K562 (cell line): ENCODE measurements around the gene ZDHHC5. TPM values are rescaled to one million over a fixed set of nuclear protein-coding genes. Genes with fewer than 3 reads are reported as not detected.

Experiments used
- ATAC-seq: fragments of 200-7000 bp; cut with Tn5 transposase; 3 replicates; pipeline ENCODE4 v1.9.1; 2020; ENCODE audit warnings: moderate library complexity
- BruUV-seq: library from RNA; stranded (reverse); fragments of 400-500 nt; replicated peaks from 2 replicates; lab custom pipeline; 2021; lab: Mats Ljungman, UMichigan
- CTCF ChIA-PET: fragments of 300-600 bp; formaldehyde crosslinking; extraction: SDS; loops from one replicate; lab custom pipeline; 2021; ENCODE audit warnings: low intra/inter-chr PET ratio; lab: Yijun Ruan, JAX
- POLR2A ChIA-PET: fragments of 300-600, 350-650 bp; sonication (Branson Sonifier 250); formaldehyde crosslinking; extraction: SDS; loops from one replicate; lab custom pipeline; 2021; ENCODE audit warnings: antibody characterized with exemption, inconsistent platforms; lab: Yijun Ruan, JAX
- DNase-seq, 4 experiments: peaks; one replicate each; pipeline versions ENCODE4 v3.0.0 to v3.0.0-alpha.2; 2011 to 2018; ENCODE audit warnings: low spot score in 3 of 4, mixed read lengths in 3 of 4; ENCODE audit errors: extremely low read depth in 1 of 4
- FAIRE-seq: peaks from 2 replicates; lab custom pipeline; 2011; peaks lifted over from hg19 to GRCh38; lab: Jason Lieb, UNC
- H2AFZ ChIP-seq: 2 replicates; pipeline ENCODE4 v1.6.0; 2011; ENCODE audit warnings: low read depth, low read length, control low read depth, inconsistent platforms
- H3K27ac ChIP-seq: fragments of 200-600 bp; 3 replicates; pipeline ENCODE4 v1.8.0; 2011; ENCODE audit warnings: low read depth, mild to moderate bottlenecking, control low read depth, inconsistent platforms, low read length, moderate library complexity, mixed read lengths; ENCODE audit errors: extremely low read depth
- H3K27me3 ChIP-seq, 2 experiments: fragments of 300-600 bp in 1 of 2; 2 replicates in 1 of 2; 3 replicates in 1 of 2; pipeline versions ENCODE4 v1.6.0 to v1.8.0; 2011; ENCODE audit warnings: inconsistent platforms in 2 of 2, low read length in 2 of 2, mild to moderate bottlenecking in 1 of 2, mixed read lengths in 1 of 2, moderate library complexity in 1 of 2; ENCODE audit not compliant: control insufficient read depth in 2 of 2, insufficient read depth in 2 of 2
- H3K36me3 ChIP-seq: fragments of 300-600 bp; 3 replicates; pipeline ENCODE4 v1.8.0; 2011; ENCODE audit warnings: mild to moderate bottlenecking, low read length, inconsistent platforms; ENCODE audit not compliant: control insufficient read depth, insufficient read depth
- H3K4me1 ChIP-seq, 2 experiments: fragments of 200-600 bp in 1 of 2; replicated peaks in 1 of 2; 2 replicates in 1 of 2; 3 replicates in 1 of 2; pipeline versions ENCODE4 v1.5.1 to v1.8.0; 2011; ENCODE audit warnings: inconsistent platforms in 2 of 2, low read length in 2 of 2, mild to moderate bottlenecking in 1 of 2, mixed read lengths in 1 of 2, moderate library complexity in 1 of 2; ENCODE audit not compliant: control insufficient read depth in 2 of 2, insufficient read depth in 2 of 2
- H3K4me2 ChIP-seq: 2 replicates; pipeline ENCODE4 v1.6.1; 2011; ENCODE audit warnings: low read length, control low read depth, inconsistent platforms, mixed read lengths; ENCODE audit not compliant: insufficient read depth
- H3K4me3 ChIP-seq: fragments of 200-600 bp; sonication (generic), shearing (Covaris generic); 2 replicates; pipeline ENCODE4 v1.5.1; 2016; ENCODE audit warnings: control low read depth, inconsistent platforms
- H3K79me2 ChIP-seq: fragments of 200-600 bp; 3 replicates; pipeline ENCODE4 v1.8.0; 2011; ENCODE audit warnings: low read length, inconsistent platforms; ENCODE audit not compliant: control insufficient read depth, insufficient read depth
- H3K9ac ChIP-seq, 2 experiments: 2 replicates each; pipeline versions ENCODE4 v1.6.0 to v1.6.1; 2011; ENCODE audit warnings: low read depth in 2 of 2, low read length in 2 of 2, control low read depth in 1 of 2, inconsistent platforms in 1 of 2, mild to moderate bottlenecking in 1 of 2, mixed read lengths in 1 of 2; ENCODE audit not compliant: insufficient read depth in 1 of 2
- H3K9me1 ChIP-seq: one replicate; pipeline ENCODE4 v1.6.0; 2011; ENCODE audit warnings: inconsistent platforms, mild to moderate bottlenecking, low read length, moderate library complexity; ENCODE audit not compliant: control insufficient read depth, insufficient read depth
- H3K9me3 ChIP-seq: replicated peaks from 2 replicates; pipeline ENCODE4 v1.5.1; 2011; ENCODE audit warnings: low read depth, low read length, inconsistent platforms; ENCODE audit not compliant: control insufficient read depth, insufficient read depth
- H4K20me1 ChIP-seq: replicated peaks from 2 replicates; pipeline ENCODE4 v1.6.1; 2011; ENCODE audit warnings: low read length, inconsistent platforms, mixed read lengths; ENCODE audit not compliant: control insufficient read depth, insufficient read depth
- BDP1 ChIP-seq: IDR thresholded peaks from 3 replicates; pipeline ENCODE4 v1.6.1; 2011; ENCODE audit not compliant: insufficient read length, insufficient read depth
- CBFA2T3 ChIP-seq: fragments of 450-650 bp; IDR thresholded peaks from 2 replicates; pipeline ENCODE4 v1.6.1; 2017
- CSDE1 ChIP-seq, 2 experiments: fragments of 450-650 bp; IDR thresholded peaks; 2 replicates each; pipeline ENCODE4 v1.6.1; 2016; ENCODE audit warnings: mild to moderate bottlenecking in 1 of 2
- FOXP1 ChIP-seq: sonication (generic); formaldehyde crosslinking; IDR thresholded peaks from 2 replicates; pipeline ENCODE4 v1.8.0; 2022; ENCODE audit warnings: mild to moderate bottlenecking, missing genetic modification reagents
- HDGF ChIP-seq: fragments of 450-650 bp; IDR thresholded peaks from 2 replicates; pipeline ENCODE4 v1.6.1; 2016
- MAFG ChIP-seq: fragments of 450-650 bp; conservative IDR thresholded peaks from 2 replicates; pipeline ENCODE4 v1.6.1; 2016; ENCODE audit warnings: missing genetic modification characterization, missing compliant biosample characterization
- NFXL1 ChIP-seq: fragments of 450-650 bp; formaldehyde crosslinking; IDR thresholded peaks from 2 replicates; pipeline ENCODE4 v1.4.0; 2021; ENCODE audit warnings: mild to moderate bottlenecking
- PHF21A ChIP-seq: fragments of 450-650 bp; IDR thresholded peaks from 2 replicates; pipeline ENCODE4 v1.6.1; 2017; ENCODE audit warnings: low read depth, borderline replicate concordance
- SAP30 ChIP-seq: fragments of 200-600 bp; sonication (generic); IDR thresholded peaks from 2 replicates; pipeline ENCODE4 v1.6.1; 2012; ENCODE audit warnings: borderline replicate concordance, low read depth, mild to moderate bottlenecking, moderate library complexity, low read length, control low read depth, inconsistent platforms; ENCODE audit not compliant: insufficient read depth, poor library complexity, severe bottlenecking
- SRSF3 ChIP-seq: fragments of 200-400 bp; formaldehyde crosslinking; IDR thresholded peaks from 2 replicates; pipeline ENCODE4 v1.6.1; 2016; ENCODE audit warnings: mild to moderate bottlenecking, low read length, moderate library complexity; ENCODE audit not compliant: insufficient read depth
- ZNF197 ChIP-seq: fragments of 200-800 bp; sonication (Bioruptor generic); IDR thresholded peaks from 2 replicates; pipeline ENCODE4 v1.6.1; 2016; ENCODE audit warnings: low read depth, missing genetic modification characterization, missing compliant biosample characterization
- WGBS: fragments of 100-300 bp; shearing (Covaris generic); methylation state at CpG from one replicate; pipeline ENCODE4 v1.1.6; 2016; ENCODE audit warnings: low coverage, mixed read lengths; ENCODE audit not compliant: insufficient coverage; ENCODE audit errors: missing lambda C conversion rate; 5-methylcytosine and 5-hydroxymethylcytosine counted together
- in situ Hi-C: fragments of 300-500 bp; cut with MboI; formaldehyde crosslinking; loops from 4 replicates; pipeline ENCODE4 v1.15.0; 2018; ENCODE audit warnings: inconsistent platforms, mixed read lengths
- intact Hi-C: fragments of 100-400 bp; cut with micrococcal nuclease; formaldehyde crosslinking; loops from 2 replicates; pipeline ENCODE4 v1.14.2; 2022
- polyA plus RNA-seq, 8 experiments: library from polyadenylated mRNA; depleted of rRNA in 4 of 8; stranded (reverse) in 5 of 8; unstranded in 3 of 8; fragments of >200 nt; fragmentation: Nextera tagmentation in 2 of 8; fragmentation: Illumina TruSeq in 1 of 8; extraction: Ambion mirVana in 2 of 8; extraction: Trizol in 1 of 8; gene quantifications; 2 replicates each; pipeline versions ENCODE4 v1.2.1 to v1.2.3, GENCODE V29; 2011 to 2014; ENCODE audit warnings: inconsistent platforms in 1 of 8, missing spikeins in 1 of 8
- total RNA-seq, 7 experiments: library from RNA; depleted of rRNA in 6 of 7; stranded (reverse); fragments of >200 nt in 6 of 7; fragmentation: Illumina TruSeq in 2 of 7; extraction: Trizol in 2 of 7; gene quantifications; 2 replicates each; pipeline versions ENCODE4 v1.2.1 to v1.2.3, GENCODE V29; 2011 to 2021; ENCODE audit warnings: low replicate concordance in 1 of 7
- TF ChIP-seq, protein P1 (sequence below): sonication (generic); formaldehyde crosslinking; IDR thresholded peaks from 2 replicates; pipeline ENCODE4 v1.8.0; 2022; ENCODE audit warnings: mild to moderate bottlenecking, missing genetic modification reagents, borderline replicate concordance
- TF ChIP-seq, protein P2 (sequence below), 2 experiments: fragments of 200-800 bp in 1 of 2; sonication (Bioruptor generic) in 1 of 2; sonication (generic) in 1 of 2; formaldehyde crosslinking in 1 of 2; IDR thresholded peaks in 1 of 2; conservative IDR thresholded peaks in 1 of 2; 2 replicates each; pipeline versions ENCODE4 v1.5.0 to v1.6.1; 2016 to 2020; ENCODE audit warnings: missing compliant biosample characterization in 1 of 2, missing genetic modification characterization in 1 of 2, missing genetic modification reagents in 1 of 2
- TF ChIP-seq, protein P3 (sequence below): fragments of 250-450 bp; sonication (Bioruptor Pico); IDR thresholded peaks from 2 replicates; pipeline ENCODE4 v1.4.0; 2020; ENCODE audit warnings: mild to moderate bottlenecking

The ZDHHC5 gene
- total and polyA plus RNA-seq, 9 of the 15 experiments (the other 6 are each of a cell fraction or from before 2014, with no cell fraction given) = 3.8 to 64.2 (median 35.9) TPM

DNA sequence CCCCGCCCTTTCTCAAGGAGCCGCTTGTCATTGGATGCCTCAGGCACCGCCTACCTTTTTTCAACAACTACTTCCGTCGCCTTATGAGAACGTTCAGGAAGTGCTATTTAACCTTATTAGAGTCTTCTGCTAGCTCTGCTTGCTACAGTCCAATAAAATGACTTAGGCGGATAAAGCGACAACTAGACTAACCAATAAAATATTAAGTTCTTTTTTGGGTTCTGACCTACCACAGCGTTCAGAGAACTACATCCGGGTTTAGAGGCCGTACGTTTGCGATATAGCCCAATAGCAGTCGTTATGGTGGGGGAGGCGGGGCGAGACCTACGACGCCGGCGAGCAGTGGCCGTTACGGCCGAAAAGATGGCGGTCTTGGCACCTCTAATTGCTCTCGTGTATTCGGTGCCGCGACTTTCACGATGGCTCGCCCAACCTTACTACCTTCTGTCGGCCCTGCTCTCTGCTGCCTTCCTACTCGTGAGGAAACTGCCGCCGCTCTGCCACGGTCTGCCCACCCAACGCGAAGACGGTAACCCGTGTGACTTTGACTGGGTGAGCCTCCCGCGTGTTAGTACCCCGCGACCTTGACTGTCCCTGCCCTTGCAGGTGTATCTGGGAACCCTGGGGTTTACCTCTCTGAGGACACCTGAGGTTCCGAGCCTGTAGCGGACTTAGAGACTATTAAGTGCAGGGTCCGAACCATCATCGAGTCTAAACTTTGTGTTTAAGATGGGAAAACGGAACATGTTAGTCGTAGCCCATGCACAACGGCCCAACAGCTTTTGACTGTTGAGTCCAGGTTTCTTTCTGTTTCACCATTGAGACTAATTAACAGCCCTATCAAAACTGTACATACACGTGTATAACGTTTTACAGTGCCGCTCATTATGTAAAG is 44.6 kb downstream of the ZDHHC5 start, which contains the start of gene TMX2 (continued):
- TF ChIP-seq SRSF3 (0 out of 2 replicates have a peak, but pooled peaks have one; percentile 47), ZNF197 (CRISPR knock-in tag) (no peak), MAFG (tag) (no peak), CSDE1 (IDR thresholded peaks at IDR 0.05) (no peak), NFXL1 (CRISPR knock-in tag) (no peak)

DNA sequence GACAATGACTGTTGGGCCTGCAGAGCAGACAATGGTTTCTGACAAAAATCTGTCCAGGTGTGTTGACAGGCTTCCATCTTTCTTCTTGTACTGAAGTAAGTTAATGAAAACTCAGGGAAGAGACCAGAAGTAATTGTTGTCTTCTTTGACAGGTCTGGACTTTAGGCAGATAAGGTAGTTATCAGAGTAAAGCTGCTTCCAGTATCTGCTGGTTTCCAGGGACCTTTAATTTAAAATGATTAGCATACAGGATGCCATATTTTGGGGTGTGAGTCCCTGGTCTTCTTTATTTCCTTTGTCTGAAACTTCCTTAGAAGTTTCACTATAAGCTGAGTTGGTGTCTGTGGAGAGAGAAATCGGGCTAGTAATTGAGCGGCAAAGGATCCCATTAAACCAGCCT is 45.9 kb downstream of the ZDHHC5 start:
- Histone ChIP-seq H3K79me2 (peaks cover 73% of the 10 kb centered on the region), H3K4me2 (peak overlapping the region; percentile 98), H3K4me1 (peaks cover 9% of the 10 kb centered on the region in 2 experiments; a peak in 3 of 5 replicates), H3K27me3 (no peaks in the 10 kb centered on the region), H3K9ac (peak overlapping the region; percentile 99 to 100; a peak in 3 of 4 replicates), H3K9me1 (no peaks in the 10 kb centered on the region), H2AFZ (no peak overlapping the region), H3K27ac (peak overlapping the region; percentile 99; the same call in 1 of the 3 replicates), H3K36me3 (peaks cover 31% of the 10 kb centered on the region; the same call in 1 of the 3 replicates), H3K4me3 (peak overlapping the region; percentile 95), H4K20me1 (peaks cover 4% of the 10 kb centered on the region; the same call in 1 of the 2 replicates), H3K9me3 (no peaks in the 10 kb centered on the region; the same call in 1 of the 2 replicates)
- ChIA-PET POLR2A (interaction anchor here (0.6 to 4.0 kb wide), 9 partner anchors 11 to 321 kb away, joined by 3 to 53 read pairs (median 4); partner anchors contain the start of gene CTNND1), CTCF (no interaction called here)
- no TSS peak for BruUV-seq
- in situ Hi-C loops (no loop called here), intact Hi-C loops (loop anchor here (1.0 to 2.0 kb wide), 2 partner anchors 27 to 87 kb away; partner anchors contain the start of gene SELENOH)
- peak in 1 of 4 experiments; percentile 25 for DNase-seq
- ATAC-seq = no peak
- peak; percentile 52 for FAIRE-seq
- 19% methylated on average over 2 of the region's 2 CpGs for WGBS
- TF ChIP-seq, protein P1, sequence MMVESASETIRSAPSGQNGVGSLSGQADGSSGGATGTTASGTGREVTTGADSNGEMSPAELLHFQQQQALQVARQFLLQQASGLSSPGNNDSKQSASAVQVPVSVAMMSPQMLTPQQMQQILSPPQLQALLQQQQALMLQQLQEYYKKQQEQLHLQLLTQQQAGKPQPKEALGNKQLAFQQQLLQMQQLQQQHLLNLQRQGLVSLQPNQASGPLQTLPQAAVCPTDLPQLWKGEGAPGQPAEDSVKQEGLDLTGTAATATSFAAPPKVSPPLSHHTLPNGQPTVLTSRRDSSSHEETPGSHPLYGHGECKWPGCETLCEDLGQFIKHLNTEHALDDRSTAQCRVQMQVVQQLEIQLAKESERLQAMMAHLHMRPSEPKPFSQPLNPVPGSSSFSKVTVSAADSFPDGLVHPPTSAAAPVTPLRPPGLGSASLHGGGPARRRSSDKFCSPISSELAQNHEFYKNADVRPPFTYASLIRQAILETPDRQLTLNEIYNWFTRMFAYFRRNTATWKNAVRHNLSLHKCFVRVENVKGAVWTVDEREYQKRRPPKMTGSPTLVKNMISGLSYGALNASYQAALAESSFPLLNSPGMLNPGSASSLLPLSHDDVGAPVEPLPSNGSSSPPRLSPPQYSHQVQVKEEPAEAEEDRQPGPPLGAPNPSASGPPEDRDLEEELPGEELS (CRISPR knock-in tag) = no peak
- TF ChIP-seq BDP1 (no peak), HDGF (no peak), CBFA2T3 (0 out of 2 replicates have a peak, but pooled peaks have one; percentile 38), ZNF197 (CRISPR knock-in tag) (no peak), PHF21A (no peak), FOXP1 (CRISPR knock-in tag) (no peak), SAP30 (no peak)
- TF ChIP-seq, protein P2, sequence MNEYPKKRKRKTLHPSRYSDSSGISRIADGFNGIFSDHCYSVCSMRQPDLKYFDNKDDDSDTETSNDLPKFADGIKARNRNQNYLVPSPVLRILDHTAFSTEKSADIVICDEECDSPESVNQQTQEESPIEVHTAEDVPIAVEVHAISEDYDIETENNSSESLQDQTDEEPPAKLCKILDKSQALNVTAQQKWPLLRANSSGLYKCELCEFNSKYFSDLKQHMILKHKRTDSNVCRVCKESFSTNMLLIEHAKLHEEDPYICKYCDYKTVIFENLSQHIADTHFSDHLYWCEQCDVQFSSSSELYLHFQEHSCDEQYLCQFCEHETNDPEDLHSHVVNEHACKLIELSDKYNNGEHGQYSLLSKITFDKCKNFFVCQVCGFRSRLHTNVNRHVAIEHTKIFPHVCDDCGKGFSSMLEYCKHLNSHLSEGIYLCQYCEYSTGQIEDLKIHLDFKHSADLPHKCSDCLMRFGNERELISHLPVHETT (CRISPR knock-in tag; conservative IDR thresholded peaks at IDR 0.05 in 1 of 2, IDR thresholded peaks at IDR 0.05 in 1 of 2) = no peak
- TF ChIP-seq, protein P3, sequence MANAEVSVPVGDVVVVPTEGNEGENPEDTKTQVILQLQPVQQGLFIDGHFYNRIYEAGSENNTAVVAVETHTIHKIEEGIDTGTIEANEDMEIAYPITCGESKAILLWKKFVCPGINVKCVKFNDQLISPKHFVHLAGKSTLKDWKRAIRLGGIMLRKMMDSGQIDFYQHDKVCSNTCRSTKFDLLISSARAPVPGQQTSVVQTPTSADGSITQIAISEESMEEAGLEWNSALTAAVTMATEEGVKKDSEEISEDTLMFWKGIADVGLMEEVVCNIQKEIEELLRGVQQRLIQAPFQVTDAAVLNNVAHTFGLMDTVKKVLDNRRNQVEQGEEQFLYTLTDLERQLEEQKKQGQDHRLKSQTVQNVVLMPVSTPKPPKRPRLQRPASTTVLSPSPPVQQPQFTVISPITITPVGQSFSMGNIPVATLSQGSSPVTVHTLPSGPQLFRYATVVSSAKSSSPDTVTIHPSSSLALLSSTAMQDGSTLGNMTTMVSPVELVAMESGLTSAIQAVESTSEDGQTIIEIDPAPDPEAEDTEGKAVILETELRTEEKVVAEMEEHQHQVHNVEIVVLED (CRISPR knock-in tag) = no peak
